ENCODE results near the gene BCAR3. TPM values are rescaled to one million over a fixed set of nuclear protein-coding genes. Genes with fewer than 3 reads are reported as not detected.

The BCAR3 gene
- total RNA-seq, 4 donors from 2014 or later, result 20.2 to 47.2 (median 32.3) TPM

DNA sequence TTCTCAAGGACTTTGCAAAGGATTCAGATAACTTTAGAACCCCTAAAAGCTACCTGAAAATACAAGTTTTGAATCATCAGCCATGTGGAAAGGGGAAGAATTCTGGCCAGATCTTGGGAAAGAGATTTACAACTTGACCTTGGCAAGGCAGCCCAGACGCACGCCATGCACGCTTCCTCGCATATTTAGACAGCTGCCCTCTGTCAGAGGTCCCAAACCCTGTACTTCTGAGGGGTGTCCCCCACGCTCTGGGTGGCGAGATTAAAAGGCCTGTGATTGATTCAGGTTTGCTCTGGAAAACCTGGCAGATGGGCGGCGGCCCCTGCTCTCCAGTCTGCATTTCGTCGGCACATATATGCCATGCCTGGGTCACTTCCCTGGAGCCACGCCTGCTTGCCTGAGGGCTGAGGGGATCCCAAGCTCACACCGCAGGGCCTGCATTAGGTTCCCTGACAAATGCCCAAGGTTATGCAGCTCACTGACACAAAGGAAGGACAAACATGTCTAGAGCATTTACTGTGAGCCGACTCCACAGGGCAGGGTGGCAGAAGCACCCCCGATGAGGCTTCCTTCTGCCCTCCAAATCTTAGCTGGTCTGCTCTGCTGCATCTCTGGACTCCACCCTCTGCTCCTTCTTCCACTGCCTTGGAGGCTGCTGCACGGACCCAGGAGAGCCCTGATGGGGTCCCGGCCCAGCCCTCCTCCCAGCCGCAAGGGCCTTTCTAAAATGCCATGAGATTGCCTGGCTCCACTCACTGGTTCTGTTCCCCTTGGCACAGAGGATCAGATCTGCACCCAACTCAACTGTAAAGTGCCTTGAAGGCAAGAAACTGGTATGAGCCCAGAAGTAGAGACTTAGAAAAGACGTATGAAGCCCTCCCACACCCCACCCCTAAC is 103.9 kb downstream of the BCAR3 start:
- WGBS, result 86% methylated on average over 14 of the region's 18 CpGs
- TF ChIP-seq, protein P1, sequence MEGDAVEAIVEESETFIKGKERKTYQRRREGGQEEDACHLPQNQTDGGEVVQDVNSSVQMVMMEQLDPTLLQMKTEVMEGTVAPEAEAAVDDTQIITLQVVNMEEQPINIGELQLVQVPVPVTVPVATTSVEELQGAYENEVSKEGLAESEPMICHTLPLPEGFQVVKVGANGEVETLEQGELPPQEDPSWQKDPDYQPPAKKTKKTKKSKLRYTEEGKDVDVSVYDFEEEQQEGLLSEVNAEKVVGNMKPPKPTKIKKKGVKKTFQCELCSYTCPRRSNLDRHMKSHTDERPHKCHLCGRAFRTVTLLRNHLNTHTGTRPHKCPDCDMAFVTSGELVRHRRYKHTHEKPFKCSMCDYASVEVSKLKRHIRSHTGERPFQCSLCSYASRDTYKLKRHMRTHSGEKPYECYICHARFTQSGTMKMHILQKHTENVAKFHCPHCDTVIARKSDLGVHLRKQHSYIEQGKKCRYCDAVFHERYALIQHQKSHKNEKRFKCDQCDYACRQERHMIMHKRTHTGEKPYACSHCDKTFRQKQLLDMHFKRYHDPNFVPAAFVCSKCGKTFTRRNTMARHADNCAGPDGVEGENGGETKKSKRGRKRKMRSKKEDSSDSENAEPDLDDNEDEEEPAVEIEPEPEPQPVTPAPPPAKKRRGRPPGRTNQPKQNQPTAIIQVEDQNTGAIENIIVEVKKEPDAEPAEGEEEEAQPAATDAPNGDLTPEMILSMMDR (IDR thresholded peaks at IDR 0.05), result no peak
- TF ChIP-seq EP300 (IDR thresholded peaks at IDR 0.05) (no peak), POLR2A (IDR thresholded peaks at IDR 0.05; ENCODE audit: low read depth) (no peak), POLR2AphosphoS5 (IDR thresholded peaks at IDR 0.05) (no peak)
- peaks cover 9 to 33% (median 13%) of the 10 kb centered on the region in 4 donors for H3K4me1 ChIP-seq
- no peaks in the 10 kb centered on the region for H3K27me3 ChIP-seq
- H3K9me3 ChIP-seq, result no peaks in the 10 kb centered on the region
- H3K36me3 ChIP-seq, result peaks cover 28 to 78% (median 57%) of the 10 kb centered on the region in 4 donors
- H3K4me3 ChIP-seq, result no peak overlapping the region
- H3K27ac ChIP-seq (replicated peaks in 1 of 4), result no peak overlapping the region
- intact Hi-C loops (cut with DNase I), result no loop called here
- no peak for DNase-seq (ENCODE audit: extremely low spot score)

DNA sequence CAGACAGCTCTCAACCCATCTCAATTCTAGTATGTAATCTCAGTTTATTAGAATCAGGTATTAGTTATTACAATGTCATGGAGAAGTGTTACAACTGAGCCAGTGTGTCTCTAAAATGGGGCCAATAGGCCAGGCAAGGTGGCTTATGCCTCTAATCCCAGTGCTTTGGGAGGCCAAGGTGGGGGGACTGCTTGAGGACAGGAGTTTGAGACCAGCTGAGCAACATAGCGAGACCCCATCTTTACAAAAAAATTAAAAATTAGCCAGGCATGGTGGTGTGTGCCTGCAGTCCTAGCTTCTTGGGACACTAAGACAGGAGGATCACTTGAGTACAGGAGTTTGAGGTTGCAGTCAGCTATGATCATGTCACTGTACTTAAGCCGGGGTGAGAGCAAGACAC is 104.9 kb downstream of the BCAR3 start:
- Histone ChIP-seq H3K27me3 (no peaks in the 10 kb centered on the region), H3K4me3 (no peak overlapping the region), H3K27ac (replicated peaks in 1 of 4) (peak overlapping the region in 1 of 4 donors; percentile 39), H3K36me3 (peaks cover 23 to 77% (median 57%) of the 10 kb centered on the region in 4 donors), H3K4me1 (peaks cover 9 to 33% (median 13%) of the 10 kb centered on the region in 4 donors), H3K9me3 (no peaks in the 10 kb centered on the region)
- intact Hi-C loops (cut with DNase I), result no loop called here
- TF ChIP-seq POLR2A (IDR thresholded peaks at IDR 0.05; ENCODE audit: low read depth) (no peak), EP300 (IDR thresholded peaks at IDR 0.05) (no peak), POLR2AphosphoS5 (IDR thresholded peaks at IDR 0.05) (no peak)
- TF ChIP-seq, protein P1 (IDR thresholded peaks at IDR 0.05), result no peak
- DNase-seq (ENCODE audit: extremely low spot score), result no peak
- 91% methylated on average over 2 of the region's 2 CpGs for WGBS

DNA sequence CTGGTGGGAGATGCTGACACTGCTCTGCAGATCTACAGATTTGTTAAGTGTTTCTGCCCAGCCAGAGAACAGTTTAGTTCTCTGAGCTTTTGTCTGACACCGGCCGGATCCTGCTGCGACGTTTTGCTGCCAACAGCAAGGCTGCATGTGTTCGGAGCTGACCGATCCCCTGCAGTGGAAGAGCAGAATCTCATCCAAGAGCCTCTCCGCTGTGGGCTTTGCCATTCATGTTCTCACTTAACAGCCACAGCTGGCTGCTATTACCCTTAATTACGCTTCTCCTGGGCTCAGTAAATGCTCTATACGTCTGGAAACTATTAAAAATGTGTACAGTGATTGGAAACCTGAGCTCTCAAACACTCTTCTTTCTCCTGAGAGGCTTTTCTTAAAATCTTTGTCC is 105.3 kb downstream of the BCAR3 start:
- peak; percentile 72 for DNase-seq (ENCODE audit: extremely low spot score)
- intact Hi-C loops (cut with DNase I), result no loop called here
- Histone ChIP-seq H3K36me3 (peaks cover 26 to 77% (median 57%) of the 10 kb centered on the region in 4 donors), H3K27ac (replicated peaks in 1 of 4) (peak overlapping the region in 1 of 4 donors; percentile 39), H3K27me3 (no peaks in the 10 kb centered on the region), H3K4me1 (peaks cover 9 to 33% (median 13%) of the 10 kb centered on the region in 4 donors), H3K9me3 (no peaks in the 10 kb centered on the region), H3K4me3 (no peak overlapping the region)
- TF ChIP-seq, protein P1 (IDR thresholded peaks at IDR 0.05), result no peak
- TF ChIP-seq POLR2AphosphoS5 (IDR thresholded peaks at IDR 0.05) (no peak), EP300 (IDR thresholded peaks at IDR 0.05) (no peak), POLR2A (IDR thresholded peaks at IDR 0.05; ENCODE audit: low read depth) (no peak)
- WGBS, result 39% methylated on average over 9 of the region's 9 CpGs

DNA sequence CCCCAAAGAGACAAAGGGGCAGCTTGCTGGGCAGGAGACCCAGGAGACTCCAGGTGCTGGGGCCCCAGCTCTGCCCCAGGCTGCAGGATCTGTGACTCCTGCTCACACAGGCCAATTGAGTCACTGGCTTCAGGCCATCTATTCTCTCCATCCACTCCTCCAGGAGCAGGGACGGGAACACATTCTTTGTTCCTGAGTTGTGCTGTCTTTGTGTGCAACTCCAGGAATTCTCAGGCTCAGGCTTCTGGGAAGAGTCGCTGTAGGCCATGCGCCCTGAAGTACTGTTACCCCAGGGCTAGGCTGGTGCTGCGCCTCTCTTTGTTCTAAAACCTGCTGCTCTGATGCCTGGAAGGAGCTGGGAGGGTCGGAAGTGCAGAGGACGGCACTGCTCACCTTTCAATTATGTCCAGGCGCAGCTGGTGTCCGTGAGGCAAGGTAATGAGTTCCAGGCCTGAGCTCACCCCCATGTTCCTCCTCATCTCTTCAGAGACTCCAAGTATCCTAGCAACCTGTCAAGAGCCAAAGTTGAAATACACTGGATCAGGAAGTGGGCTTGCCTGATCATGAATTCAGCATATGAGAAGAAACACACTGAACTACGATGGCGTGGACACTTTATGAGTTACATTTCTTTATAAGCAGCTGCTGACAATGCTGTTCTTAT is 105.9 kb downstream of the BCAR3 start:
- Histone ChIP-seq H3K27me3 (no peaks in the 10 kb centered on the region), H3K4me3 (no peak overlapping the region), H3K4me1 (peaks cover 9 to 33% (median 13%) of the 10 kb centered on the region in 4 donors), H3K36me3 (peaks cover 29 to 77% (median 60%) of the 10 kb centered on the region in 4 donors), H3K9me3 (no peaks in the 10 kb centered on the region), H3K27ac (replicated peaks in 1 of 4) (peak overlapping the region in 1 of 4 donors; percentile 39)
- intact Hi-C loops (cut with DNase I), result no loop called here
- TF ChIP-seq POLR2A (IDR thresholded peaks at IDR 0.05; ENCODE audit: low read depth), result no peak
- TF ChIP-seq POLR2AphosphoS5 (IDR thresholded peaks at IDR 0.05), result no peak
- TF ChIP-seq, protein P1 (IDR thresholded peaks at IDR 0.05), result no peak
- TF ChIP-seq EP300 (IDR thresholded peaks at IDR 0.05), result no peak
- 91% methylated on average over 10 of the region's 10 CpGs for whole genome bisulfite sequencing
- DNase-seq (ENCODE audit: extremely low spot score), result peak; percentile 90

All from esophagus muscularis mucosa (tissue), 4 donors.